ENCODE measurements around the gene CAMK1D. TPM values are rescaled to one million over a fixed set of nuclear protein-coding genes. Genes with fewer than 3 reads are reported as not detected.

Gene CAMK1D
- total and polyA plus RNA-seq, 2 of the 8 experiments (the other 6 are each of a cell fraction or from before 2014, with no cell fraction given): 3.5 to 10.6 TPM

DNA sequence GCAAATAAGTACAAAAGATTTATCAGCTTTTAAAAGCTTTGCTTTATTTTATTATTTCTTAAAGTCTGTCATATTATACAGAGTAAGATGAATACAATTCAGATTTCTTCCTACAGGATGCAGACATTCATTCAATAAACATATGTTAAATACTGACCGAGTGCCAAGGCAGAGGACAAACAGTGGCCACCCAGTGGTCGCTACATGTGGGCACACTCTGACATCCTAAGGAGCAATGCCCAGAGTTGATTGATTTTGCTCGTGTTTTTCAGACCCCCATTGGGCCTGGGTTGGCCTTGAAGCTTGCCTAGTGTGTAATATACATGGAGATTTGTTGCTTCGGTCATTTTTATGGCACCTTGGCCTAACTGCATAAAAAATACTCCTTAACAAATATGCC is 451.0 kb downstream of the CAMK1D start:
- Histone ChIP-seq H3K14ac (ENCODE audit: insufficient read length) (no peak overlapping the region), H3K27me3 (replicated peaks in 1 of 4; ENCODE audit: control insufficient read depth in 3 of 4, extremely low read depth in 1 of 4, insufficient read depth in 3 of 4, low read length in 3 of 4) (no peaks in the 10 kb centered on the region), H2BK5ac (ENCODE audit: low read depth, low read length) (no peak overlapping the region), H3K23me2 (ENCODE audit: low read depth, low read length) (peaks cover 6% of the 10 kb centered on the region), H3K79me2 (ENCODE audit: control insufficient read depth in 1 of 2, insufficient read depth in 2 of 2, low read length in 2 of 2) (no peaks in the 10 kb centered on the region), H3K9ac (replicated peaks in 1 of 4; ENCODE audit: extremely low read depth in 1 of 4, low read depth in 3 of 4, low read length in 3 of 4) (no peak overlapping the region), H3K18ac (ENCODE audit: extremely low read depth, low read length) (no peak overlapping the region), H4K8ac (ENCODE audit: extremely low read depth, insufficient read depth, low read length) (no peak overlapping the region), H4K5ac (ENCODE audit: insufficient read length, low read depth, low read length) (no peak overlapping the region), H2BK12ac (ENCODE audit: low read depth, low read length) (no peak overlapping the region), H2BK20ac (ENCODE audit: low read length) (no peak overlapping the region), H3K4me1 (replicated peaks in 1 of 4; ENCODE audit: control insufficient read depth in 3 of 4, insufficient read depth in 4 of 4, low read length in 3 of 4) (peaks cover 0 to 11% (median 4%) of the 10 kb centered on the region in 4 experiments; a peak in 3 of 7 replicates), H2AFZ (ENCODE audit: low read length) (no peak overlapping the region), H3K9me3 (ENCODE audit: insufficient read depth in 2 of 2, low read depth in 1 of 2, low read length in 1 of 2) (no peaks in the 10 kb centered on the region), H3K27ac (ENCODE audit: low read depth, low read length) (no peak overlapping the region), H3K36me3 (ENCODE audit: control insufficient read depth in 2 of 4, insufficient read depth in 4 of 4, low read length in 3 of 4) (no peaks in the 10 kb centered on the region), H2AK5ac (ENCODE audit: low read depth, low read length) (no peak overlapping the region), H3K23ac (ENCODE audit: insufficient read length) (no peak overlapping the region), H3K4me2 (ENCODE audit: insufficient read depth in 1 of 2, low read depth in 2 of 2, low read length in 2 of 2) (no peak overlapping the region), H3K56ac (replicated peaks; ENCODE audit: insufficient read length, low read depth, low read length) (no peak overlapping the region), H3K4me3 (ENCODE audit: extremely low read depth in 1 of 4, insufficient read depth in 2 of 4, low read depth in 3 of 4, low read length in 4 of 4) (no peak overlapping the region), H4K20me1 (replicated peaks in 1 of 2; ENCODE audit: control insufficient read depth in 1 of 2, insufficient read depth in 2 of 2, low read length in 2 of 2) (no peaks in the 10 kb centered on the region), H2BK120ac (replicated peaks; ENCODE audit: low read depth, low read length) (no peak overlapping the region), H3K79me1 (ENCODE audit: low read depth, low read length) (no peaks in the 10 kb centered on the region), H2BK15ac (ENCODE audit: low read length) (no peak overlapping the region), H4K91ac (replicated peaks; ENCODE audit: insufficient read length, low read length) (no peak overlapping the region), H3K4ac (replicated peaks; ENCODE audit: insufficient read length, low read depth, low read length) (no peak overlapping the region)
- TF ChIP-seq TBP (IDR thresholded peaks at IDR 0.05; ENCODE audit: low read depth, low read length) (no peak), RAD21 (IDR thresholded peaks at IDR 0.05 in 1 of 2, conservative IDR thresholded peaks at IDR 0.05 in 1 of 2; ENCODE audit: low read depth in 2 of 2, low read length in 2 of 2) (peak; percentile 23 to 48; a peak in 2 of 4 replicates)
- TF ChIP-seq, protein P1, sequence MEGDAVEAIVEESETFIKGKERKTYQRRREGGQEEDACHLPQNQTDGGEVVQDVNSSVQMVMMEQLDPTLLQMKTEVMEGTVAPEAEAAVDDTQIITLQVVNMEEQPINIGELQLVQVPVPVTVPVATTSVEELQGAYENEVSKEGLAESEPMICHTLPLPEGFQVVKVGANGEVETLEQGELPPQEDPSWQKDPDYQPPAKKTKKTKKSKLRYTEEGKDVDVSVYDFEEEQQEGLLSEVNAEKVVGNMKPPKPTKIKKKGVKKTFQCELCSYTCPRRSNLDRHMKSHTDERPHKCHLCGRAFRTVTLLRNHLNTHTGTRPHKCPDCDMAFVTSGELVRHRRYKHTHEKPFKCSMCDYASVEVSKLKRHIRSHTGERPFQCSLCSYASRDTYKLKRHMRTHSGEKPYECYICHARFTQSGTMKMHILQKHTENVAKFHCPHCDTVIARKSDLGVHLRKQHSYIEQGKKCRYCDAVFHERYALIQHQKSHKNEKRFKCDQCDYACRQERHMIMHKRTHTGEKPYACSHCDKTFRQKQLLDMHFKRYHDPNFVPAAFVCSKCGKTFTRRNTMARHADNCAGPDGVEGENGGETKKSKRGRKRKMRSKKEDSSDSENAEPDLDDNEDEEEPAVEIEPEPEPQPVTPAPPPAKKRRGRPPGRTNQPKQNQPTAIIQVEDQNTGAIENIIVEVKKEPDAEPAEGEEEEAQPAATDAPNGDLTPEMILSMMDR (IDR thresholded peaks at IDR 0.05; ENCODE audit: control extremely low read depth in 1 of 3, insufficient read depth in 1 of 3, low read depth in 1 of 3, low read length in 3 of 3): peak; percentile 32 to 61 (median 55)
- TF ChIP-seq, protein P2, sequence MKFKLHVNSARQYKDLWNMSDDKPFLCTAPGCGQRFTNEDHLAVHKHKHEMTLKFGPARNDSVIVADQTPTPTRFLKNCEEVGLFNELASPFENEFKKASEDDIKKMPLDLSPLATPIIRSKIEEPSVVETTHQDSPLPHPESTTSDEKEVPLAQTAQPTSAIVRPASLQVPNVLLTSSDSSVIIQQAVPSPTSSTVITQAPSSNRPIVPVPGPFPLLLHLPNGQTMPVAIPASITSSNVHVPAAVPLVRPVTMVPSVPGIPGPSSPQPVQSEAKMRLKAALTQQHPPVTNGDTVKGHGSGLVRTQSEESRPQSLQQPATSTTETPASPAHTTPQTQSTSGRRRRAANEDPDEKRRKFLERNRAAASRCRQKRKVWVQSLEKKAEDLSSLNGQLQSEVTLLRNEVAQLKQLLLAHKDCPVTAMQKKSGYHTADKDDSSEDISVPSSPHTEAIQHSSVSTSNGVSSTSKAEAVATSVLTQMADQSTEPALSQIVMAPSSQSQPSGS (IDR thresholded peaks at IDR 0.05; ENCODE audit: low read length): no peak
- FAIRE-seq (peak; percentile 28), DNase-seq (ENCODE audit: low read depth in 1 of 2, low spot score in 2 of 2) (no peak)
- 82% methylated on average over 4 of the region's 4 CpGs; no CpG with 5 or more reads in 1 of the 2 experiments for WGBS, 2 experiments (ENCODE audit: extremely low coverage in 1 of 2, insufficient coverage in 1 of 2, insufficient read length in 1 of 2, insufficient replicate concordance in 2 of 2, low coverage in 1 of 2, low lambda C conversion rate in 2 of 2, missing lambda C conversion rate in 1 of 2)
- ChIA-PET CTCF (ENCODE audit: partially characterized antibody) (interaction anchor here (0.8 to 2.4 kb wide), 13 partner anchors 9 to 71 kb away, joined by 3 to 14 read pairs (median 3); no protein-coding TSS in a partner anchor), POLR2A (ENCODE audit: partially characterized antibody) (no interaction called here)

All from H1 (cell line).